Measurements from ENCODE around the gene TBC1D16.
"Not testable (repeated sequence)": the region's sequence is repeated elsewhere in the genome, so short reads cannot be mapped to it uniquely, and the experiment has no call there.

TBC1D16 gene

DNA sequence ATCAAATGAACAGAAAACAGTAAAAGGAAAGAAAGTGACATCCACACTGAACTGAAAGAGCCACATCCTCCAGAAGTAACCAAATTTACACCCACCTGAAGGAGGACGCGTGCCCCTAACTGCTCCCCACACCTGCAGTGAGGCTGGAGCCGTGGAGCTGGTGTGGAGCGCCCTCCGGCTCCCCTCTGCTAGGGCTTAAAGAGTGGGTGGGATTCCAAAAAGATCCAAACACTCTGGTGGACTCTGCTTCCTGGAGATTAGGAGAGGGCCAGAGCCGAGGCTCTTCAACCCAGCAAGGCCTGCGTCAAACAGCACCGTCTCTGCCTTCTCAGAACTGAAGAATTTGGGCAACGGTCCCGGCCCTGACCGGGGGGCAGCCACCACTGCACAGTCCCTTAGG is 16.0 kb upstream of the TBC1D16 start:
- DNase-seq = no peak

DNA sequence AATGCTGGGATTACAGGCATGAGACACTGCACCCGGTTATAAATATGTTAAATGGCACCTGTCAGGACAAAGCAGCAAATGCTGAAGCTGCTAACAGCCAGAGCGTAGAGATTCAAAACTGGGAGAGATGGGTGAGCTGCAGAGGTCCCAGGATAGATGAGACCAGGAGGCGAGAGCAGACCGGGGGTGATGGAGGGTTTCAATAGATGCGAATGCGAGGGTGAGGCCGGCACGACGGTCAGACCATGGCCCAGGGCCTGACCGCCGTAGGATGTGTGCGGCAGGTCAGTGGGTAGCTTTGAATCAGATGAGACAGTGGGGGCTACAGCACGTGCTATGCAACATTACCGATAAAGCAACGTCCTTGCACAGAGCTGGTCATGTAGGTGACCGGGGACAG is 15.0 kb upstream of the TBC1D16 start:
- DNase-seq = no peak

DNA sequence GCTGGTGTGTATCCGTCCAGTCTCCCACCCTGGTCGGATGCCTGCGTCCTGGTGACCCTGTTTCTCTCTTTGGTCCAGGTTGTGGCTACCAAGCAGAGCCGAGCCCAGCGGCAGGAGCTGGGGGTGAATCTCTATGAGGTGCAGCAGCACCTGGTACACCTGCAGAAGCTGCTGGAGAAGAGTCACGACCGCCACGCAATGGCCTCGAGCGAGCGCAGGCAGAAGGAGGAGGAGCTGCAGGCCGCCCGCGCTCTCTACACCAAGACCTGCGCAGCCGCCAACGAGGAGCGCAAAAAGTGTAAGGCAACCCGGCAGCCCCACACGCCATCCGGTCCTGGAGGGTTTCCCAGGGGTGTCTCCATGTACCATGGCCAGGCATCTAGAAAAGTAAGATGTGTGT is 14.3 kb upstream of the TBC1D16 start:
- DNase-seq = no peak

DNA sequence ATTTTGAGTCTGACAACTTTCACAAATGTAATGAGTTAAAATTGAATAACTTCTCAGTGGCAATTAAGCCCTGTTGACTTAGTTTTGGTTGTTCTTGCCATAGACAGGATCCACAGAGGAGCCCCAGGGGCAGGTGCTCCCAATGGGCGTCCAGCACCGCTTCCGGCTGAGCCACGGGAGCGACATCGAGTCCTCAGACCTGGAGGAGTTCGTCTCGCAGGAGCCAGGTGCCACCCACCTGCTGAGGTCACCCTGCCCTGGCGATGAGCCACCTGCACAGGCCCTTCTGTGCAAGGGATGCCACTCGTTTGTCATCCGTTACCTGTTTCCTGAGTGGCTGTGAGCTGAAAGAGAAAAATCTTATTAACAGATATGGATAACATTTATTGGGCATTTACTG is 11.5 kb upstream of the TBC1D16 start:
- DNase-seq = no peak

- DNase-seq = not testable (repeated sequence)
Measured at GRCh38 chr17:80046709-80047108, 11.0 kb upstream of the TBC1D16 start.

DNA sequence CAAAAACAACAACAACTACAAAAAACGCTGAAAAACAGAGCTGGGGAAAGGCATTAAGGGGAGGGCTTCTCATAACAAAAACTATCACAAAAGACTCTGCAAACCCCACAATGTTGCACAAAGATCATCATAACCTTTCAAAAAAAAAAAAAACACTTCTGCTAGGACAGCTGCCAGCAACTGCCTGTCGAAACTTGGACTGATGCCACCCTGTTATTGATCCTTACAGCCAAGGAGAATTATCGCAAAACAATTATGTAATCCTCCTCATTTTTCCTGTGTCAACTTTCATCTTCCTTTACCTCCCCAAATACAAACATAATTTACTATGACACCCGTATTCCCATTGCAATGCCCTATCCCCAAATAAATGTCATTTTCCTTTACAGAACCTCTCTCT is 10.0 kb upstream of the TBC1D16 start:
- DNase-seq = no peak

GRCh38 chr17:80043963-80044362 is 8.3 kb upstream of the TBC1D16 start:
- no peak for DNase-seq

- DNase-seq = peak; percentile 12
Measured at GRCh38 chr17:80036715-80037477, 1.2 kb upstream of the TBC1D16 start.

GRCh38 chr17:80035937-80036714 is 454 bp upstream of the TBC1D16 start, which contains the start of gene CCDC40:
TSS of gene CCDC40 (plus strand) at chr17:80036642. CDS start at chr17:80036663, 21 bp downstream.
- peak; percentile 75 for DNase-seq

- DNase-seq = peak; percentile 33
Measured at GRCh38 chr17:80034791-80035686, 633 bp downstream of the TBC1D16 start.

GRCh38 chr17:80033840-80034239 is 1.8 kb downstream of the TBC1D16 start:
- DNase-seq = no peak

DNA sequence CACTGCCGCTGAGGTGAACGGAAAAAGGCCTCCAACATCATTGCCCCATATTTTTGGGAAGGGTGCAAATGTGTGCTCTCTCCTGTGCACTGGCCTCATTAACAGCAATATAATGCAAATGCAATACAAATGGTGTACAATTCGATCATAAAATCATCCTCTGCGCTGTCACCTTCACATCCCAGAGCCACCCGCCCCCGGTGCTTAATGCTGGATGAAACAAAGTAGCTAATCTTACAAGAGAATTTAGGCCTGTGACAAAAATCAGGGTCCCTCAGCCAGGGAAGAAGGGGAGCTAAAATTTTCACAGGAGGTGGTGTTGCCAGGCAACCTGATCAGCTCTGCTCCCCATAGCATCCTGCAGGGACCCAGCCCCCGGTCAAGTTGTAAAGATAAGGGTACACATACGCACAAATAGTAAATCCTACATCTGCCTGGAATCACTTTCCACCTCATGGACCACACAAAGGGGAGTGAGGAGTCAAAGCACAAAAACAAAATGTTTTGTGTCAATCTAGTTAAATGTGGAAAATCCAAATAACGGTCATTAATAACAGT is 3.0 kb downstream of the TBC1D16 start:
- DNase-seq = no peak

GRCh38 chr17:80031691-80032430 is 3.8 kb downstream of the TBC1D16 start:
- DNase-seq = no peak

DNA sequence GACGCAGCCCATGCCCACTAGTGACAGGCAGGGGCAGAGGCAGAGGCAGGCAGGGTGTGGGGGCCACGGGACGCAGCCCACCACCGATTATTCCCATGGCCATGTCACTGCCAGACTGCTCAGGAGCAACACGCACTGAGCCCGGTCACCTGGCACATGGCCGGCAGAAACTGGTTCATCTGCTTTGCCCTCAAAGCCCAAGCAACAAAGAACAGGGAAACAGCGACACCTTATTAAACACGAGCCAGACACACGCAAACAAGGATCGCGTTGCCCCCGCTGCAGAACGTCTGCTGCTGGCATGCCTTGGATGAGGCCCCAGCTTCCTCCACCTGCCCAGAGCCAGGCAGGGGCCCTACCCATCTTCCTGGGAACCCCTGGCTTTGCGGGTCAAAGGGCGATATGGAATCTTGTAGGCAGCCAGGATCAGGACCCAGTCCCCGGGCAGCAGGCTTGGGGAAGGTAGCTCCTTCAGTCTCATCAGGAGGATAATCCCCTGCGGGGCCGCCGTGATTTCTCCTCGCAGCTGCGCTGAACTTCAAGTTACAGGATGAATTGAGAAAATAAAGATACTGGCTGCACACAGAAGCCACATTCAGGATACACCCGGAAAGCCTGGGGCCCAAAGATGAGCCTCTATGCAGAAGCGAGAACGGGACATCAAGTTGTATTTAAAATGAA is 4.8 kb downstream of the TBC1D16 start:
- DNase-seq = no peak

DNA sequence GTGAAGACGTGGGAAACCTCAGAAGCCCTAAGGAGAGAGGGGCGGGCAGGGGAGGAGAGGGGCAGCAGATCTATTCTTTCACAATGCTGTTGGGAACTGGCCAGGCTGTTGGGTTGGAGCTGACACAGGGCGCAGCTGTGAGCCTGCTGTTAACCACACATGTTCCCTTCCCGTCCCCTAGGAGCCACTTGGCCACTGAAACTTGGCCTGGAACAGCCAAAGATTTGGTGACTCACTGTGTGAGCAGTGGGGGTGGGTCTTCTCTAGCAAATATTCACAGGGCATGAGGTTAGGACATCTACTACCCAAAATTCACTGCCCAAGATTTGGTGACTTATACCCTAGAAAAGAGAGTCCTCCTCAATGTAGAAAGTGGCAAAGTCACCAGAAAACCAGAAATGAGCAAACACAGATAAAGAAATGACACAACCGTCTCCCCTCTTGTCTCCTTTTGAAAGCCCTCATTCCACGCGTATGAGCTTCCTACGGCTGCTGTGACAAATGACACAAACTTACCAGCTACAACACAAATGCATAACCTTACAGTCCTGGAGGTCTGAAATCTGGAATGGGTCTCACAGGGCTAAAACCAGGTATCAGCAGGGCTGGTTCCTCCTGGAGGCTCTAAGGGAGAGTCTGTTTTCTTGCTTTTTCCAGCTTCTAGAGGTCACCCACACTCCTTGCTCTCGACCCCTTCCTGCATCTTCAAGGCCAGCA is 6.3 kb downstream of the TBC1D16 start:
- DNase-seq = no peak

DNA sequence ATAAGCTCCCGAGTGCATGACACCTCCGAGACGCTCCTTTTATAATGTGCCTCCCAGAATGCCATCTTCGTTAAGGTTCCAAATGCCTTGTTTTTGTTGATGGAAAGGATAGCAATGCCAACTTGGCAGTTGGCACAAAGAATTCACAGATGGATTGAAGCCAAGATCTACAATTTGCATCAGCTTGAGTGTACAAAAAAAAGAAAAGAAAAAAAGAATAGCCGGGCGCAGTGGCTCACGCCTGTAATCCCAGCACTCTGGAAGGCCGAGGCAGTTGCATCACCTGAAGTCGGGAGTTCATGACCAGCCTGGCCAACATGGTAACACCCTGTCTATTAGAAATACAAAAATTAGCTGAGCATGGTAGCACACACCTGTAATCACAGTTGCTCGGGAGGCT is 7.6 kb downstream of the TBC1D16 start:
- DNase-seq = no peak

GRCh38 chr17:80027043-80027435 is 8.6 kb downstream of the TBC1D16 start:
- DNase-seq = no peak

GRCh38 chr17:80026359-80027042 is 9.2 kb downstream of the TBC1D16 start:
- DNase-seq = no peak

- DNase-seq = no peak
Measured at GRCh38 chr17:80025796-80026195, 9.9 kb downstream of the TBC1D16 start.

- no peak for DNase-seq
Measured at GRCh38 chr17:80025140-80025539, 10.5 kb downstream of the TBC1D16 start.

Data from activated CD4-positive, alpha-beta T cell treated with anti-CD3 and anti-CD28 coated beads, Interleukin-2, Interleukin-6, amounts not matched to agents 100 ng/mL and 50 ng/mL, durations not matched to agents 16 hours and 8 hours (primary cell).